ENCODE measurements around the gene CTNND2.

CTNND2 gene

DNA sequence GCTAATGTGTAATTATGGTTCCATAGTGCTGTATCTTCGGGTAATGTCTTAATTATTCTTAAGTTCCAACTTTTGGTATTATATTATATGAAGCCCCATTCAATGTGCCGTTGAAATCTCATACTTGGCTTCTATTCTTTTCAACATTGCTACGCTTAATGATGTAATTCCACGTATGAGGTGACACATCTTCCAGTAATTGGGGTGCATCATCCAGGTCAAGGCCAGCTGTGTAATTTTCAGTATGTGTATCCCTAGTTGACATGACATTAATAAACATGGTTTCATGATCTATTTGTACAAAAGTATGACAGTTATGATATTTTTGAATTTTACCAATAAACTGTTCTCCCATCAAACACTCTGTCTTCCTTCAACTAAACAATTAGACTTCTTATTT lies 546.3 kb downstream of the CTNND2 start:
- ChIA-PET POLR2A (no interaction called here), CTCF (no interaction called here)
- H3K4me3 ChIP-seq (ENCODE audit: control insufficient read depth in 1 of 7, extremely low read depth in 1 of 7, insufficient read depth in 4 of 7, low read depth in 2 of 7, low read length in 6 of 7): no peak overlapping the region
- H3K9me3 ChIP-seq (ENCODE audit: control extremely low read depth in 1 of 5, control insufficient read depth in 4 of 5, insufficient read depth in 2 of 5, low read depth in 1 of 5, low read length in 4 of 5): no peaks in the 10 kb centered on the region
- no peak for DNase-seq
- H3K27ac ChIP-seq (ENCODE audit: insufficient read depth in 1 of 2, low read depth in 1 of 2, low read length in 2 of 2, poor library complexity in 1 of 2, severe bottlenecking in 2 of 2): no peak overlapping the region
- no peaks in the 10 kb centered on the region for H3K27me3 ChIP-seq (replicated peaks in 2 of 5; ENCODE audit: control insufficient read depth in 4 of 5, insufficient read depth in 5 of 5, low read length in 4 of 5)
- H3K4me1 ChIP-seq (ENCODE audit: control extremely low read depth in 1 of 4, control insufficient read depth in 4 of 4, insufficient read depth in 4 of 4, low read length in 3 of 4): no peaks in the 10 kb centered on the region
- H3K36me3 ChIP-seq (ENCODE audit: control insufficient read depth in 4 of 4, insufficient read depth in 4 of 4, low read length in 3 of 4): no peaks in the 10 kb centered on the region
- WGBS (ENCODE audit: insufficient coverage): no CpG with 5 or more reads among the region's 4 CpGs

DNA sequence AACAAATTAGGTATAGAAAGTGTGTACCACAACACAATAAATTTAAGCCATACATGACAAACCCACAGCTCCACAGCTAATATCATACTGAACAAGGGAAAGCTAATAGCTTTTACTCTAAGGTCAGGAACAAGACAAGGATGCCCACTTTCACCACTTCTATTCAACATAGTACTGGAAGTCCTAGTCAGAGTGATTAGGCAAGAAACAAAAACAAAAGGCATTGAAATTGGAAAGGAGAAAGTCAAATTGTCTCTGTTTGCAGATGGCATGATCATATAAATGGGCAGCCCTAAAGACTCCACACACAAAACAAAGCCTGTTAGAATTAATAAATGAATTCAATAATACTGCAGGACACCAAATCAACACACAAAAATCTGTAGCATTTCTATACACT lies 548.8 kb downstream of the CTNND2 start:
- Histone ChIP-seq H3K4me1 (ENCODE audit: control extremely low read depth in 1 of 4, control insufficient read depth in 4 of 4, insufficient read depth in 4 of 4, low read length in 3 of 4) (no peaks in the 10 kb centered on the region), H3K9me3 (ENCODE audit: control extremely low read depth in 1 of 5, control insufficient read depth in 4 of 5, insufficient read depth in 2 of 5, low read depth in 1 of 5, low read length in 4 of 5) (no peaks in the 10 kb centered on the region), H3K27ac (ENCODE audit: insufficient read depth in 1 of 2, low read depth in 1 of 2, low read length in 2 of 2, poor library complexity in 1 of 2, severe bottlenecking in 2 of 2) (no peak overlapping the region), H3K27me3 (replicated peaks in 2 of 5; ENCODE audit: control insufficient read depth in 4 of 5, insufficient read depth in 5 of 5, low read length in 4 of 5) (no peaks in the 10 kb centered on the region), H3K4me3 (ENCODE audit: control insufficient read depth in 1 of 7, extremely low read depth in 1 of 7, insufficient read depth in 4 of 7, low read depth in 2 of 7, low read length in 6 of 7) (no peak overlapping the region), H3K36me3 (ENCODE audit: control insufficient read depth in 4 of 4, insufficient read depth in 4 of 4, low read length in 3 of 4) (no peaks in the 10 kb centered on the region)
- POLR2A ChIA-PET: no interaction called here
- DNase-seq: no peak
- CTCF ChIA-PET: no interaction called here

- H3K36me3 ChIP-seq (ENCODE audit: control insufficient read depth in 4 of 4, insufficient read depth in 4 of 4, low read length in 3 of 4): no peaks in the 10 kb centered on the region
- no peak for DNase-seq
- no peak overlapping the region for H3K27ac ChIP-seq (ENCODE audit: insufficient read depth in 1 of 2, low read depth in 1 of 2, low read length in 2 of 2, poor library complexity in 1 of 2, severe bottlenecking in 2 of 2)
- ChIA-PET POLR2A (no interaction called here), CTCF (interaction anchor here (0.7 kb wide), 1 partner anchor 47 kb away, joined by 3 read pairs; no protein-coding TSS in a partner anchor)
- WGBS (ENCODE audit: insufficient coverage): 87% methylated on average over 16 of the region's 16 CpGs
- H3K27me3 ChIP-seq (replicated peaks in 2 of 5; ENCODE audit: control insufficient read depth in 4 of 5, insufficient read depth in 5 of 5, low read length in 4 of 5): peaks cover 0 to 2% (median 0%) of the 10 kb centered on the region in 5 experiments
- H3K9me3 ChIP-seq (ENCODE audit: control extremely low read depth in 1 of 5, control insufficient read depth in 4 of 5, insufficient read depth in 2 of 5, low read depth in 1 of 5, low read length in 4 of 5): no peaks in the 10 kb centered on the region
- H3K4me3 ChIP-seq (ENCODE audit: control insufficient read depth in 1 of 7, extremely low read depth in 1 of 7, insufficient read depth in 4 of 7, low read depth in 2 of 7, low read length in 6 of 7): no peak overlapping the region
- no peaks in the 10 kb centered on the region for H3K4me1 ChIP-seq (ENCODE audit: control extremely low read depth in 1 of 4, control insufficient read depth in 4 of 4, insufficient read depth in 4 of 4, low read length in 3 of 4)
Measured at GRCh38 chr5:11346336-11346735, 557.9 kb downstream of the CTNND2 start.

DNA sequence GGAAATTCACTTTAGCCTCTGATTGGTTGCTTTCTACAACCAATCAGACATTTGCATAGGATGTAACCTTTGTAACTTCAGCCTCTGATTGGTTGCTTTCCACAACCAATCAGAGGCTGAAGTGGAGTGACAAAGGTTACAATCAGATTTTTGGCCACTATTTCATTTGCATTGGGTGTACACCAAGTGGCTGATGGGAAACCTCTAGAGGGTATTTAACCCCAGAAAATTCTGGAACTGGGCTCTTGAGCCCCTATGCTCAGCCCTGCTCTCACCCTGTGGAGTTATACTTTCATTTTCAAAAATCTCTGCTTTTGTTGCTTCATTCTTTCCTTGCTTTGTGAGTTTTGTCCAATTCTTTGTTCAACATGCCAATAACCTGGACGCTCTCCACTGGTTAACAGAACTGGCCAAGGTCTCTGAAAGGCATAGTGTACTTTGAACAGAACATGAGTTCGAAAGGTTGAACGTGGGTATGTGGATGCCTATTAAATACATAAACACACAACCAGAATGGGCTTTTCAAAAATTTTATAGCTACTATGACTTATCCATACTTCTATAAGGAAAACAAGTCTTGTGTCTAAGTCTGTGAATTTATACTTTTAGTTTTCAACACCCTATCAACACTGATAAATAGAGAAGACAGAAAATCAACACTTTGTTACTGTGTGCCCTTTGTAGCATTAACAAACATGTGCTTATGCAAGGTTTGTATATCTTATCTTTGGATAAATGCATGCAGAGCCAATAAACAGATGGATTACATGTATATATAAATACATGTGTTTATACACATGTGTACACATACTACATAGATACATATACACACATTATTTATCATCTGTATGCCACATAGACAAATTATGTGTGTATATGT lies 568.1 kb downstream of the CTNND2 start:
- ChIA-PET CTCF (no interaction called here), POLR2A (no interaction called here)
- H3K36me3 ChIP-seq (ENCODE audit: control insufficient read depth in 4 of 4, insufficient read depth in 4 of 4, low read length in 3 of 4): no peaks in the 10 kb centered on the region
- 100% methylated on average over 1 of the region's 3 CpGs for WGBS (ENCODE audit: insufficient coverage)
- H3K27ac ChIP-seq (ENCODE audit: insufficient read depth in 1 of 2, low read depth in 1 of 2, low read length in 2 of 2, poor library complexity in 1 of 2, severe bottlenecking in 2 of 2): no peak overlapping the region
- H3K27me3 ChIP-seq (replicated peaks in 2 of 5; ENCODE audit: control insufficient read depth in 4 of 5, insufficient read depth in 5 of 5, low read length in 4 of 5): peaks cover 0 to 10% (median 0%) of the 10 kb centered on the region in 5 experiments
- no peak for DNase-seq
- H3K4me3 ChIP-seq (ENCODE audit: control insufficient read depth in 1 of 7, extremely low read depth in 1 of 7, insufficient read depth in 4 of 7, low read depth in 2 of 7, low read length in 6 of 7): no peak overlapping the region
- H3K9me3 ChIP-seq (ENCODE audit: control extremely low read depth in 1 of 5, control insufficient read depth in 4 of 5, insufficient read depth in 2 of 5, low read depth in 1 of 5, low read length in 4 of 5): peaks cover 0 to 3% (median 0%) of the 10 kb centered on the region in 5 experiments
- no peaks in the 10 kb centered on the region for H3K4me1 ChIP-seq (ENCODE audit: control extremely low read depth in 1 of 4, control insufficient read depth in 4 of 4, insufficient read depth in 4 of 4, low read length in 3 of 4)

GRCh38 chr5:11334404-11334803 lies 569.8 kb downstream of the CTNND2 start:
- H3K4me1 ChIP-seq (ENCODE audit: control extremely low read depth in 1 of 4, control insufficient read depth in 4 of 4, insufficient read depth in 4 of 4, low read length in 3 of 4): no peaks in the 10 kb centered on the region
- no peak overlapping the region for H3K4me3 ChIP-seq (ENCODE audit: control insufficient read depth in 1 of 7, extremely low read depth in 1 of 7, insufficient read depth in 4 of 7, low read depth in 2 of 7, low read length in 6 of 7)
- no peak for DNase-seq
- no peak overlapping the region for H3K27ac ChIP-seq (ENCODE audit: insufficient read depth in 1 of 2, low read depth in 1 of 2, low read length in 2 of 2, poor library complexity in 1 of 2, severe bottlenecking in 2 of 2)
- no peaks in the 10 kb centered on the region for H3K36me3 ChIP-seq (ENCODE audit: control insufficient read depth in 4 of 4, insufficient read depth in 4 of 4, low read length in 3 of 4)
- H3K9me3 ChIP-seq (ENCODE audit: control extremely low read depth in 1 of 5, control insufficient read depth in 4 of 5, insufficient read depth in 2 of 5, low read depth in 1 of 5, low read length in 4 of 5): peaks cover 0 to 3% (median 0%) of the 10 kb centered on the region in 5 experiments
- ChIA-PET POLR2A (no interaction called here), CTCF (no interaction called here)
- WGBS (ENCODE audit: insufficient coverage): 100% methylated on average over 1 of the region's 3 CpGs
- H3K27me3 ChIP-seq (replicated peaks in 2 of 5; ENCODE audit: control insufficient read depth in 4 of 5, insufficient read depth in 5 of 5, low read length in 4 of 5): peaks cover 0 to 10% (median 2%) of the 10 kb centered on the region in 5 experiments

DNA sequence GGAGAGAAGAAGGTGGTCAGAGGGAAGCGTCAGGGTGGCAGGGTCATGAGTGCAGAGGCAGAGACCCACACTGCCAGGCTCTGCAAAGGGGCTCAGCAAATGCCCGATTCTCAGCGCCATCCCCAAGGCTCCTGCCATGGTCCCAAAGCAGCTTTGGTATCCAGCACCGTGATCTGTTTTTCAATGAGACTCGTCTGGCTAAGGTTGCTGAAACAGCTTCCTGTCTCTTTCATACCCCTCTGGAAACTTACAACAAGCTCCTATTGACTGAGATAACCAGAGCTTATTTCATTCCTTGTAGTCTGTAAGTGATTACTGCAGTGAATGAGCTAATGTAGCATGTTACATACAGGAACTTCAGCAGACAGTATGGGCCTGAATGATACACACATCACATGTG lies 574.6 kb downstream of the CTNND2 start:
- peaks cover 0 to 14% (median 2%) of the 10 kb centered on the region in 5 experiments for H3K27me3 ChIP-seq (replicated peaks in 2 of 5; ENCODE audit: control insufficient read depth in 4 of 5, insufficient read depth in 5 of 5, low read length in 4 of 5)
- ChIA-PET CTCF (no interaction called here), POLR2A (no interaction called here)
- WGBS (ENCODE audit: insufficient coverage): 80% methylated on average over 5 of the region's 5 CpGs
- no peak overlapping the region for H3K27ac ChIP-seq (ENCODE audit: insufficient read depth in 1 of 2, low read depth in 1 of 2, low read length in 2 of 2, poor library complexity in 1 of 2, severe bottlenecking in 2 of 2)
- H3K36me3 ChIP-seq (ENCODE audit: control insufficient read depth in 4 of 4, insufficient read depth in 4 of 4, low read length in 3 of 4): no peaks in the 10 kb centered on the region
- H3K4me3 ChIP-seq (ENCODE audit: control insufficient read depth in 1 of 7, extremely low read depth in 1 of 7, insufficient read depth in 4 of 7, low read depth in 2 of 7, low read length in 6 of 7): no peak overlapping the region
- peaks cover 0 to 3% (median 0%) of the 10 kb centered on the region in 5 experiments for H3K9me3 ChIP-seq (ENCODE audit: control extremely low read depth in 1 of 5, control insufficient read depth in 4 of 5, insufficient read depth in 2 of 5, low read depth in 1 of 5, low read length in 4 of 5)
- no peaks in the 10 kb centered on the region for H3K4me1 ChIP-seq (ENCODE audit: control extremely low read depth in 1 of 4, control insufficient read depth in 4 of 4, insufficient read depth in 4 of 4, low read length in 3 of 4)
- no peak for DNase-seq

DNA sequence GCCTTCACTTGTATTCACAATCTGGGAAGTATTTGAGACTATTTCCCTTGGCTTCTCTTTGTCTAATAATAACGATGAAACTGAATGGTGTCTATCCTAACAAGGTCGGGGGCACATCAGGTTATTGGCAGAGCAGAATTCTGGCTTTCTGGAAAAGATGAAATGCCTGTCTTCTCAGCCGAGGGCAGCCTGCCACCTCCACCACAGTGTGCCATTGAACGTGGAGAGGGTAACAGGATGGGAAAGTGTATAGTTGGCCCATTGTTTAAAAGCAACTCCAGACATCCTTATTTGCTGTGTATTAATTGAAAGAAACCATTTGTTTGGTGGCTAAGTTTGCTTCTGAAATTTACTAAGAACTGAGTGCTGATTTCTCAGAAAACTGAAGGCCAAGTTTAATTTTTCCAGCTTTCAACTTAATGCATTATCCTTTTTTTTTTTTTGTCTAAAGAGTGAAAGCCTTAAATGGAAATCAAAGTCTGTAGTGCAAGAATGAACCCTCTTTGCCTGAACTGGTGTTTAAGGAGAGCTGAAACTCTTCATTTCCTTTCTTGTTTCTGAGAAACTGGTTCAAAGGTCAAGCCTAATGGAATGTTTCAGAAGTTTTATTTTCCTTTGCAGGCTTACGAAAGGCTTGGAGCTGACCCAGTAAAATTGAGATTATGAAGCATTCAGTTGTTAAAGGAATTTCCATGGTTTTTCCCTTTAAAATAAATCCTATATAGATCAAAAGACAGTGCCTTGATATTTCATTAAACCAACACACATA lies 579.5 kb downstream of the CTNND2 start:
- H3K4me3 ChIP-seq (ENCODE audit: control insufficient read depth in 1 of 7, extremely low read depth in 1 of 7, insufficient read depth in 4 of 7, low read depth in 2 of 7, low read length in 6 of 7): no peak overlapping the region
- no peak for DNase-seq
- ChIA-PET CTCF (no interaction called here), POLR2A (no interaction called here)
- 100% methylated on average over 4 of the region's 5 CpGs for WGBS (ENCODE audit: insufficient coverage)
- H3K4me1 ChIP-seq (ENCODE audit: control extremely low read depth in 1 of 4, control insufficient read depth in 4 of 4, insufficient read depth in 4 of 4, low read length in 3 of 4): no peaks in the 10 kb centered on the region
- H3K9me3 ChIP-seq (ENCODE audit: control extremely low read depth in 1 of 5, control insufficient read depth in 4 of 5, insufficient read depth in 2 of 5, low read depth in 1 of 5, low read length in 4 of 5): no peaks in the 10 kb centered on the region
- no peak overlapping the region for H3K27ac ChIP-seq (ENCODE audit: insufficient read depth in 1 of 2, low read depth in 1 of 2, low read length in 2 of 2, poor library complexity in 1 of 2, severe bottlenecking in 2 of 2)
- no peaks in the 10 kb centered on the region for H3K36me3 ChIP-seq (ENCODE audit: control insufficient read depth in 4 of 4, insufficient read depth in 4 of 4, low read length in 3 of 4)
- H3K27me3 ChIP-seq (replicated peaks in 2 of 5; ENCODE audit: control insufficient read depth in 4 of 5, insufficient read depth in 5 of 5, low read length in 4 of 5): peaks cover 0 to 6% (median 2%) of the 10 kb centered on the region in 5 experiments

Data from common myeloid progenitor, CD34-positive (primary cell).